ENCODE data around the gene PLVAP. TPM values are rescaled to one million over a fixed set of nuclear protein-coding genes. Genes with fewer than 3 reads are reported as not detected.
A peak's percentile ranks its signal among the peaks of the same experiment; 100 is the strongest.

PLVAP gene
- total and polyA plus RNA-seq, 9 of the 15 experiments (the other 6 are each of a cell fraction or from before 2014, with no cell fraction given) = 0.09 to 0.84 (median 0.51) TPM; not detected in 4

- TF ChIP-seq CHD7 (IDR thresholded peaks at IDR 0.05; ENCODE audit: low read depth, low read length) = no peak
- TF ChIP-seq MAX (CRISPR knock-in tag; IDR thresholded peaks at IDR 0.05) = peak; percentile 54; the same call in 1 of the 2 replicates
- TF ChIP-seq ZBTB7A (IDR thresholded peaks at IDR 0.05; ENCODE audit: borderline replicate concordance, control insufficient read depth, low read depth, low read length) = peak; percentile 40; the same call in 1 of the 2 replicates
- TF ChIP-seq FOXP1 (CRISPR knock-in tag; IDR thresholded peaks at IDR 0.05) = 0 out of 2 replicates have a peak, but pooled peaks have one; percentile 25
- no peak for TF ChIP-seq IRF9 (tag; IDR thresholded peaks at IDR 0.05)
These were observed 49.3 kb downstream of the PLVAP start (continued) for GRCh38 chr19:17327654-17328516.

Data from K562 (cell line).